SK-N-SH (cell line): Measurements from ENCODE around the gene CSNK1E. TPM values are rescaled to one million over a fixed set of nuclear protein-coding genes. Genes with fewer than 3 reads are reported as not detected.

Source experiments
- CTCF ChIA-PET: fragments of 300-600, 350-600 bp; formaldehyde crosslinking; extraction: SDS; loops from one replicate; lab custom pipeline; 2021; lab: Yijun Ruan, JAX
- POLR2A ChIA-PET: fragments of 350-600 bp; sonication (Branson Sonifier 250); formaldehyde crosslinking; extraction: SDS; loops from one replicate; lab custom pipeline; 2020; ENCODE audit warnings: antibody characterized with exemption, inconsistent platforms; lab: Yijun Ruan, JAX
- DNase-seq: peaks from one replicate; pipeline ENCODE4 v3.0.0; 2012
- H2AFZ ChIP-seq: fragments of 200-600 bp; sonication (generic); 2 replicates; pipeline ENCODE4 v1.8.1; 2016; ENCODE audit warnings: antibody characterized with exemption, mild to moderate bottlenecking, low read depth
- H3F3A ChIP-seq: fragments of 200-600 bp; sonication (generic); replicated peaks from 2 replicates; pipeline ENCODE3; 2016; ENCODE audit warnings: antibody characterized with exemption, mild to moderate bottlenecking; ENCODE audit not compliant: insufficient read depth
- H3K27ac ChIP-seq, 2 experiments: fragments of 200-500 bp in 1 of 2; fragments of 200-600 bp in 1 of 2; sonication (Bioruptor generic) in 1 of 2; sonication (generic), shearing (Covaris generic) in 1 of 2; 2 replicates each; pipeline versions ENCODE4 v1.5.1 to v1.6.1; 2014 to 2016; ENCODE audit warnings: low read depth in 2 of 2, inconsistent platforms in 1 of 2, low read length in 1 of 2, mild to moderate bottlenecking in 1 of 2, mixed read lengths in 1 of 2
- H3K27me3 ChIP-seq: fragments of 200-600 bp; sonication (generic), shearing (Covaris generic); 2 replicates; pipeline ENCODE4 v1.6.1; 2016; ENCODE audit warnings: mixed run types; ENCODE audit not compliant: insufficient read depth
- H3K36me3 ChIP-seq, 2 experiments: fragments of 200-500 bp in 1 of 2; fragments of 200-600 bp in 1 of 2; sonication (Bioruptor generic) in 1 of 2; sonication (generic) in 1 of 2; replicated peaks in 1 of 2; 2 replicates each; pipeline versions ENCODE3 to v1.5.1; 2014 to 2016; ENCODE audit warnings: low read length in 1 of 2, mild to moderate bottlenecking in 1 of 2; ENCODE audit not compliant: insufficient read depth in 2 of 2, control insufficient read depth in 1 of 2
- H3K4me1 ChIP-seq, 2 experiments: fragments of 200-500 bp in 1 of 2; fragments of 200-600 bp in 1 of 2; sonication (Bioruptor generic) in 1 of 2; sonication (generic), shearing (Covaris generic) in 1 of 2; 2 replicates each; pipeline versions ENCODE4 v1.5.1 to v1.6.1; 2014 to 2016; ENCODE audit warnings: low read depth in 1 of 2, low read length in 1 of 2, mixed run types in 1 of 2; ENCODE audit not compliant: insufficient read depth in 2 of 2, control insufficient read depth in 1 of 2
- H3K4me2 ChIP-seq: fragments of 200-600 bp; sonication (generic), shearing (Covaris generic); 2 replicates; pipeline ENCODE4 v1.6.1; 2017; ENCODE audit warnings: mixed run types
- H3K4me3 ChIP-seq, 2 experiments: fragments of 200-500 bp in 1 of 2; fragments of 200-600 bp in 1 of 2; sonication (Bioruptor generic) in 1 of 2; sonication (generic), shearing (Covaris generic) in 1 of 2; 2 replicates each; pipeline versions ENCODE4 v1.5.1 to v1.8.1; 2014 to 2016; ENCODE audit warnings: low read depth in 2 of 2, inconsistent platforms in 1 of 2, low read length in 1 of 2, mild to moderate bottlenecking in 1 of 2, mixed read lengths in 1 of 2, moderate library complexity in 1 of 2
- H3K79me2 ChIP-seq: fragments of 200-600 bp; sonication (generic); 2 replicates; pipeline ENCODE4 v1.8.1; 2017; ENCODE audit warnings: mild to moderate bottlenecking; ENCODE audit not compliant: insufficient read depth
- H3K9ac ChIP-seq: fragments of 200-600 bp; sonication (generic); 2 replicates; pipeline ENCODE4 v1.6.1; 2017; ENCODE audit warnings: mixed run types
- H3K9me2 ChIP-seq: fragments of 200-600 bp; sonication (generic); 2 replicates; pipeline ENCODE4 v1.6.1; 2017; ENCODE audit warnings: mixed run types
- H3K9me3 ChIP-seq: fragments of 200-600 bp; sonication (generic); 2 replicates; pipeline ENCODE4 v1.6.1; 2017; ENCODE audit warnings: mixed run types, mild to moderate bottlenecking, moderate library complexity
- H4K20me1 ChIP-seq: fragments of 200-600 bp; sonication (generic); 2 replicates; pipeline ENCODE4 v1.6.1; 2017; ENCODE audit warnings: mild to moderate bottlenecking, mixed run types; ENCODE audit not compliant: insufficient read depth
- ELF1 ChIP-seq: IDR thresholded peaks from 2 replicates; pipeline ENCODE4 v1.4.0; 2012
- EZH2phosphoT487 ChIP-seq: fragments of 200-600 bp; sonication (generic); IDR thresholded peaks from 2 replicates; pipeline ENCODE4 v1.6.1; 2017; ENCODE audit warnings: low read depth, mixed run types, mild to moderate bottlenecking, antibody characterized with exemption, moderate library complexity, borderline replicate concordance
- FOXJ3 ChIP-seq: sonication (generic); formaldehyde crosslinking; IDR thresholded peaks from 2 replicates; pipeline ENCODE4 v1.5.1; 2020; ENCODE audit warnings: mild to moderate bottlenecking, missing genetic modification reagents
- FOXM1 ChIP-seq: IDR thresholded peaks from 2 replicates; pipeline ENCODE4 v1.4.0; 2012; ENCODE audit warnings: low read depth, mild to moderate bottlenecking
- JUND ChIP-seq: IDR thresholded peaks from 2 replicates; pipeline ENCODE4 v1.4.0; 2012
- MEF2A ChIP-seq: IDR thresholded peaks from 2 replicates; pipeline ENCODE4 v1.4.0; 2012; ENCODE audit warnings: low read depth, borderline replicate concordance
- MXI1 ChIP-seq: IDR thresholded peaks from 2 replicates; pipeline ENCODE4 v1.6.1; 2012; ENCODE audit warnings: mild to moderate bottlenecking, low read depth, low read length, improper control_type of control experiment
- RAD21 ChIP-seq: IDR thresholded peaks from 2 replicates; pipeline ENCODE4 v1.6.1; 2012; ENCODE audit warnings: mild to moderate bottlenecking, low read length
- RFX5 ChIP-seq: IDR thresholded peaks from 2 replicates; pipeline ENCODE4 v1.6.1; 2012; ENCODE audit warnings: mild to moderate bottlenecking, improper control_type of control experiment, low read length
- RXRA ChIP-seq: IDR thresholded peaks from 2 replicates; pipeline ENCODE4 v1.4.0; 2012; ENCODE audit warnings: low read depth, mild to moderate bottlenecking, borderline replicate concordance
- SIN3A ChIP-seq: IDR thresholded peaks from 2 replicates; pipeline ENCODE4 v1.6.1; 2012; ENCODE audit warnings: low read depth, mild to moderate bottlenecking, low read length, moderate library complexity, borderline replicate concordance
- TEAD4 ChIP-seq: IDR thresholded peaks from 2 replicates; pipeline ENCODE4 v1.4.0; 2012; ENCODE audit warnings: mild to moderate bottlenecking, borderline replicate concordance; ENCODE audit not compliant: insufficient read depth
- WGBS: methylation state at CpG from one replicate; pipeline ENCODE4 v1.1.6; 2017; ENCODE audit warnings: low lambda C conversion rate; 5-methylcytosine and 5-hydroxymethylcytosine counted together
- polyA plus RNA-seq, 3 experiments: library from polyadenylated mRNA; depleted of rRNA; stranded (reverse); fragments of >200 nt; gene quantifications; 2 replicates each; pipeline ENCODE4 v1.2.3, GENCODE V29; 2012
- TF ChIP-seq, protein P1 (sequence below): fragments of 150-350 bp; IDR thresholded peaks from 2 replicates; pipeline ENCODE4 v1.6.1; 2016; ENCODE audit warnings: mild to moderate bottlenecking, low read depth, low read length
- TF ChIP-seq, protein P2 (sequence below): IDR thresholded peaks from 2 replicates; pipeline ENCODE4 v1.4.0; 2012; ENCODE audit warnings: low read depth, borderline replicate concordance

The CSNK1E gene
- polyA plus RNA-seq, 1 of the 3 experiments (the other 2 are of a cell fraction), result 130 TPM

DNA sequence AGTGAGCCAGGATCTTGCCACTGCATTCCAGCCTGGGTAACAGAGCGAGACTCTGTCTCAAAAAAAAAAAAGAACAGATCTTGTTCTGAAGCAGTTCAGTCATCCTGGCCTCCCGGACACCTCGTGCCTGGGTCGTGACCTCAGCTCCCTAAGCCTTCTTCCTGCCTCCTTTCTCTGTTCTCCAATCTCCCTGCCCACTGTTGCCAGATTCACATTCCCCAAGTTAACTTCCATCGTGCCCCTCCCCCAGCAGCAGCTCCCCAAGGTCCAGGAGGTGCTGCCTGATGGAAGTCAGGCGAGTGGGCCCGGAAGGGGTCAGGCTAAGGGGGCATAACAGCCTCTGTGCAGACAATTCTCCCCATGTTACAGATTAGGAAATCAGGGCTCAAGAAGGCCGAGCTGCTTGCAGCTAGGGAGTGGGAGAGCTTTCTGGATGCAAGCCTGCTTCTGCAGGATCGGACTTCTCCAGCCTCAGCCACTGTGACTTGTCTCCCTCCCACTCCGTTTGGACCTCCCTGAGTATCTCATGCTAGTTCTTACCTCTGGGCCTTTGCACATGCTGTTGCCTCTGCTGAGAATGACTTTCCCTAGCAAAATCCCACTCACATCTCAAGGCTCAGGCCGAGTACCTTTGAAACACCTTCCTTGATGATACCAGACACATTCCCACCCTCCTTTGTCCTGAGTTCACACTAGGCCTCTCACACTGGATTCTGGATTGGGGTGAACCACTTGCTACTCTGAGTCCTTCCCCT, 30.1 kb downstream of the CSNK1E start:
- H3K4me1 ChIP-seq, result no peaks in the 10 kb centered on the region; a peak in 1 of 4 replicates
- H3K9me2 ChIP-seq, result no peaks in the 10 kb centered on the region
- no peaks in the 10 kb centered on the region for H3F3A ChIP-seq
- ChIA-PET CTCF (interaction anchor here (1.0 kb wide), 1 partner anchor 231 kb away, joined by 3 read pairs; no protein-coding TSS in a partner anchor), POLR2A (no interaction called here)
- no peak for DNase-seq
- H3K27ac ChIP-seq, result no peak overlapping the region
- 98% methylated on average over 7 of the region's 11 CpGs for WGBS
- no peaks in the 10 kb centered on the region for H3K36me3 ChIP-seq
- no peak overlapping the region for H3K4me2 ChIP-seq
- H3K4me3 ChIP-seq, result no peak overlapping the region
- no peaks in the 10 kb centered on the region for H3K79me2 ChIP-seq
- H2AFZ ChIP-seq, result no peak overlapping the region
- no peaks in the 10 kb centered on the region for H3K9me3 ChIP-seq
- H3K27me3 ChIP-seq, result no peaks in the 10 kb centered on the region
- TF ChIP-seq RFX5 (no peak), FOXJ3 (CRISPR knock-in tag) (no peak), RAD21 (no peak)
- H3K9ac ChIP-seq, result no peak overlapping the region
- H4K20me1 ChIP-seq, result no peaks in the 10 kb centered on the region

DNA sequence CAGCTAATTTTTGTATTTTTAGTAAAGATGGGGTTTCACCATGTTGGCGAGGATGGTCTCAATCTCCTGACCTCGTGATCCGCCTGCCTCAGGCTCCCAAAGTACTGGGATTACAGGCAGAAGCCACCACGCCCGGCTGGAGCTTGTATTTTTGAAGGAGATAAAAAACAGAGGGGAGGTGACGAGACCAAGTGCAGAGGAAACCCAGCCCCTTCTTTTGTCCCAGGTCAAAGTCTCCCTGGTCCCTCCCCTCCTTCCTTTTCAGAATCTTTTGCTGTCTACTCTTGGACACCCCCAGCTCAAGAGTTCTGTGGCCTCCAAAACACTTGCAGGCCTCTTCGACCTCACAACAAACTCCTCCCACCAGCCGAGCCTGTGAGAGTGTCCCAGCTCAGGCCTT, 32.2 kb downstream of the CSNK1E start:
- DNase-seq, result no peak
- CTCF ChIA-PET, result no interaction called here
- 90% methylated on average over 6 of the region's 8 CpGs for WGBS

More for the DNA sequence above, 32.2 kb downstream of the CSNK1E start:
- Histone ChIP-seq H3K9me3 (no peaks in the 10 kb centered on the region), H3K79me2 (no peaks in the 10 kb centered on the region), H3K4me3 (no peak overlapping the region), H3K27ac (peak overlapping the region in 1 of 2 experiments; percentile 69; a peak in 1 of 4 replicates), H3K9me2 (no peaks in the 10 kb centered on the region), H2AFZ (no peak overlapping the region), H3K9ac (no peak overlapping the region), H3K4me1 (no peaks in the 10 kb centered on the region), H3K27me3 (no peaks in the 10 kb centered on the region), H3K4me2 (no peak overlapping the region), H3F3A (no peaks in the 10 kb centered on the region), H3K36me3 (no peaks in the 10 kb centered on the region), H4K20me1 (no peaks in the 10 kb centered on the region)
- POLR2A ChIA-PET, result interaction anchor here (0.9 kb wide), 1 partner anchor 64 kb away, joined by 3 read pairs; no protein-coding TSS in a partner anchor
- TF ChIP-seq RXRA, result no peak
- TF ChIP-seq JUND, result no peak
- TF ChIP-seq ELF1, result no peak
- TF ChIP-seq, protein P1, sequence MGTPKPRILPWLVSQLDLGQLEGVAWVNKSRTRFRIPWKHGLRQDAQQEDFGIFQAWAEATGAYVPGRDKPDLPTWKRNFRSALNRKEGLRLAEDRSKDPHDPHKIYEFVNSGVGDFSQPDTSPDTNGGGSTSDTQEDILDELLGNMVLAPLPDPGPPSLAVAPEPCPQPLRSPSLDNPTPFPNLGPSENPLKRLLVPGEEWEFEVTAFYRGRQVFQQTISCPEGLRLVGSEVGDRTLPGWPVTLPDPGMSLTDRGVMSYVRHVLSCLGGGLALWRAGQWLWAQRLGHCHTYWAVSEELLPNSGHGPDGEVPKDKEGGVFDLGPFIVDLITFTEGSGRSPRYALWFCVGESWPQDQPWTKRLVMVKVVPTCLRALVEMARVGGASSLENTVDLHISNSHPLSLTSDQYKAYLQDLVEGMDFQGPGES, result no peak
- TF ChIP-seq MEF2A, result no peak
- no peak for TF ChIP-seq EZH2phosphoT487
- TF ChIP-seq TEAD4, result no peak
- TF ChIP-seq MXI1, result no peak
- TF ChIP-seq, protein P2, sequence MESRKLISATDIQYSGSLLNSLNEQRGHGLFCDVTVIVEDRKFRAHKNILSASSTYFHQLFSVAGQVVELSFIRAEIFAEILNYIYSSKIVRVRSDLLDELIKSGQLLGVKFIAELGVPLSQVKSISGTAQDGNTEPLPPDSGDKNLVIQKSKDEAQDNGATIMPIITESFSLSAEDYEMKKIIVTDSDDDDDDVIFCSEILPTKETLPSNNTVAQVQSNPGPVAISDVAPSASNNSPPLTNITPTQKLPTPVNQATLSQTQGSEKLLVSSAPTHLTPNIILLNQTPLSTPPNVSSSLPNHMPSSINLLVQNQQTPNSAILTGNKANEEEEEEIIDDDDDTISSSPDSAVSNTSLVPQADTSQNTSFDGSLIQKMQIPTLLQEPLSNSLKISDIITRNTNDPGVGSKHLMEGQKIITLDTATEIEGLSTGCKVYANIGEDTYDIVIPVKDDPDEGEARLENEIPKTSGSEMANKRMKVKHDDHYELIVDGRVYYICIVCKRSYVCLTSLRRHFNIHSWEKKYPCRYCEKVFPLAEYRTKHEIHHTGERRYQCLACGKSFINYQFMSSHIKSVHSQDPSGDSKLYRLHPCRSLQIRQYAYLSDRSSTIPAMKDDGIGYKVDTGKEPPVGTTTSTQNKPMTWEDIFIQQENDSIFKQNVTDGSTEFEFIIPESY, result no peak
- TF ChIP-seq FOXM1, result no peak
- no peak for TF ChIP-seq SIN3A
